ENCODE measurements around the gene UBR1. TPM values are rescaled to one million over a fixed set of nuclear protein-coding genes. Genes with fewer than 3 reads are reported as not detected.
"Not testable (repeated sequence)": the region's sequence is repeated elsewhere in the genome, so short reads cannot be mapped to it uniquely, and the experiment has no call there.

The UBR1 gene
- total RNA-seq, 2 experiments from 2014 or later = 42.6 to 45.9 TPM

DNA sequence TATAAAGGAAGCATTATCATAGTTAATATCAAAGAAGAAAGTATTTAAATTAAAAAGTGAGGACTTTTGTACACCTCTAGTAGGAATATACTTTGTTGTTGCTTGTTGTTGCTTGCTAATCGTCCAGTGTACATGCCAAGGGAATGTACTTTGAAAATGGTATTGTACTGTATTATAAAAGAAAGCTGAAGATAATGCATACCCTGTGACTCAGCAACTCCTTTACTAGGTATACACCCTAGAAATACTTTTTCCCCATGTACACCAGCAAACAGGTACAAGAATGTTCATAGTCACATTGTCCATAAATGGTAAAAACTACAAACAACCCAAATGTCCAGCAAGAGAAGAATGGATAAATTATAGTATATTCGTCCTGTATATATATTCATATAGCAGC is 197.3 kb downstream of the UBR1 start:
- Histone ChIP-seq H3K9me3 (ENCODE audit: control insufficient read depth in 1 of 2, insufficient read depth in 1 of 2, low read length in 2 of 2) (no peaks in the 10 kb centered on the region), H3K4me3 (ENCODE audit: low read length) (no peak overlapping the region), H3K27me3 (ENCODE audit: control insufficient read depth in 1 of 2, insufficient read depth in 2 of 2, low read length in 2 of 2) (no peaks in the 10 kb centered on the region), H3K36me3 (ENCODE audit: insufficient read depth, low read length) (no peaks in the 10 kb centered on the region), H3K4me1 (ENCODE audit: insufficient read depth, low read length) (no peaks in the 10 kb centered on the region), H3K27ac (ENCODE audit: low read depth in 1 of 2, low read length in 2 of 2) (no peak overlapping the region)
- no peak overlapping the region for H3K27ac Mint-ChIP-seq
- POLR2A ChIA-PET = no interaction called here
- TF ChIP-seq, protein P1, sequence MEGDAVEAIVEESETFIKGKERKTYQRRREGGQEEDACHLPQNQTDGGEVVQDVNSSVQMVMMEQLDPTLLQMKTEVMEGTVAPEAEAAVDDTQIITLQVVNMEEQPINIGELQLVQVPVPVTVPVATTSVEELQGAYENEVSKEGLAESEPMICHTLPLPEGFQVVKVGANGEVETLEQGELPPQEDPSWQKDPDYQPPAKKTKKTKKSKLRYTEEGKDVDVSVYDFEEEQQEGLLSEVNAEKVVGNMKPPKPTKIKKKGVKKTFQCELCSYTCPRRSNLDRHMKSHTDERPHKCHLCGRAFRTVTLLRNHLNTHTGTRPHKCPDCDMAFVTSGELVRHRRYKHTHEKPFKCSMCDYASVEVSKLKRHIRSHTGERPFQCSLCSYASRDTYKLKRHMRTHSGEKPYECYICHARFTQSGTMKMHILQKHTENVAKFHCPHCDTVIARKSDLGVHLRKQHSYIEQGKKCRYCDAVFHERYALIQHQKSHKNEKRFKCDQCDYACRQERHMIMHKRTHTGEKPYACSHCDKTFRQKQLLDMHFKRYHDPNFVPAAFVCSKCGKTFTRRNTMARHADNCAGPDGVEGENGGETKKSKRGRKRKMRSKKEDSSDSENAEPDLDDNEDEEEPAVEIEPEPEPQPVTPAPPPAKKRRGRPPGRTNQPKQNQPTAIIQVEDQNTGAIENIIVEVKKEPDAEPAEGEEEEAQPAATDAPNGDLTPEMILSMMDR (IDR thresholded peaks at IDR 0.05) = no peak
- no peak overlapping the region for H3K4me3 Mint-ChIP-seq
- H3K4me1 Mint-ChIP-seq (ENCODE audit: low read depth) = peaks cover 37% of the 10 kb centered on the region
- H3K36me3 Mint-ChIP-seq (ENCODE audit: low read depth) = peaks cover 4% of the 10 kb centered on the region
- intact Hi-C loops (cut with DNase I, micrococcal nuclease) = no loop called here
- CTCF ChIA-PET = interaction anchor here (0.9 kb wide), 1 partner anchor 16 kb away, joined by 4 read pairs; no protein-coding TSS in a partner anchor
- no peaks in the 10 kb centered on the region for H3K27me3 Mint-ChIP-seq
- DNase-seq = no peak
- H3K9me3 Mint-ChIP-seq = no peaks in the 10 kb centered on the region
- ATAC-seq (ENCODE audit: poor library complexity) = no peak

DNA sequence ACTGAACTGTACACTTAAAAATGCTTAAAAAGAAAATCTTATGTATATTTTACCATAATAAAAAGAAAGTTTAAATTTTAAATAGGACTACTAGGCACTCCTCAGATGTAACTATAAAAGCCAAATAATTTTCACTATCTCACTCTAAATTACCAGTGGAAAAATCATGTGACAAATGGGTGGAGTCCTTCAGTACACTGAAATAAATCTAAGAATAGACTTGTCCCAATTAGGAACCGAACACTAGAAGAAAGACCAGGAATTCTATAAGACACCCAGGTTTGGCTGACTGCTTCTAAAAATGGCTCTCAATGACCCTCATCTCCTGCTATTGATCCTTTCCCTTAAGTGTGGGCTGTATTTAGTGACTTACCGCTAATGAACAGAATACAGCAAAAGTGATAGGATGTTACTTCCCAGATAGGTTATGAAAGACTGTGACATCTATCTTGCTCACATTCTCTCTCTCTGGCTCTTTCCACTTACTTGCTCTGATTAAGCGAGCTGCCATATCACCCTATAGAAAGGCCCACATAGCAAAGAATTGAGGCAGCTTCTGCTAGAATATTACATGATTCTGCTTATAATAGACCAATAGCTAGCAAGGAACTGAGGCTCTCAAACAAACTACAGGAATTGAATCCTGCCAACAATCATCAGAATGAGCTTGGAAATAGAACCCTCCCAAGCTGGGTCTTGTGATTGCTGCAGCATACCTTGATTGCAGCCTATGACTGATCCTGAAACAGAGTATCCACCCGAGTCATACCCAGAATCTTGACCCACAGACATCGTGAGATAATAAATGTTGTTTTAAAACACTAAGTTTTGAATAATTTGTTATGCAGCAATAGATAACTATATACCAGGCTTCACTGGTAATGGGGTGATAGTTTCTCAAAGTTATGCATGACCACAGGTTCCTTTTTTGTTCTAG is 202.2 kb downstream of the UBR1 start:
- ATAC-seq (ENCODE audit: poor library complexity) (no peak), DNase-seq (no peak)
- Mint-ChIP-seq H3K9me3 (no peaks in the 10 kb centered on the region), H3K27me3 (no peaks in the 10 kb centered on the region), H3K27ac (no peak overlapping the region), H3K4me1 (ENCODE audit: low read depth) (peaks cover 18% of the 10 kb centered on the region), H3K4me3 (no peak overlapping the region), H3K36me3 (ENCODE audit: low read depth) (peaks cover 5% of the 10 kb centered on the region)
- TF ChIP-seq, protein P1 (IDR thresholded peaks at IDR 0.05) = no peak
- CTCF ChIA-PET = no interaction called here
- H3K9me3 ChIP-seq (ENCODE audit: control insufficient read depth in 1 of 2, insufficient read depth in 1 of 2, low read length in 2 of 2) = no peaks in the 10 kb centered on the region
- H3K36me3 ChIP-seq (ENCODE audit: insufficient read depth, low read length) = no peaks in the 10 kb centered on the region
- intact Hi-C loops (cut with DNase I, micrococcal nuclease) = loop anchor here in 1 of 2 experiments (5.0 kb wide), 1 partner anchor 1779 kb away; no protein-coding TSS in a partner anchor
- H3K27ac ChIP-seq (ENCODE audit: low read depth in 1 of 2, low read length in 2 of 2) = no peak overlapping the region
- no peaks in the 10 kb centered on the region for H3K4me1 ChIP-seq (ENCODE audit: insufficient read depth, low read length)
- H3K4me3 ChIP-seq (ENCODE audit: low read length) = no peak overlapping the region
- POLR2A ChIA-PET = interaction anchor here (0.6 kb wide), 1 partner anchor 178 kb away, joined by 3 read pairs; no protein-coding TSS in a partner anchor
- no peaks in the 10 kb centered on the region for H3K27me3 ChIP-seq (ENCODE audit: control insufficient read depth in 1 of 2, insufficient read depth in 2 of 2, low read length in 2 of 2)

DNA sequence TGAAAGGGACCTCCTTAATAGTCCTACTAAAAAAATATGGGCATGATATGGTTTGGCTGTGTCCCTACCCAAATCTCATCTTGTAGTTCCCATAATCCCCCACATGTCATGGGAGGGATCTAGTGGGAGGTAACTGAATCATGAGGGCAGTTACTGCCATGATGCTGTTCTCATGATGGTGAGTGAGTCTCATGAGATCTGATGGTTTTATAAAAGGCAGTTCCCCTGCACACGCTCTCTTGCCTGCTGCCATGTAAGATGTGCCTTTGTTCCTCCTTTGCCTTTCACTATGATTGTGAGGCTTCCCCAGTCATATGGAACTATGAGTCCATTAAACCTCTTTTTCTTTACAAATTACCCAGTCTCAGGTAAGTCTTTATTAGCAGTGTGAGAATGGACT is 211.9 kb downstream of the UBR1 start:
- H3K36me3 Mint-ChIP-seq (ENCODE audit: low read depth) = peaks cover 34% of the 10 kb centered on the region
- POLR2A ChIA-PET; CTCF ChIA-PET; H3K4me3 ChIP-seq (ENCODE audit: low read length); DNase-seq; H3K27me3 ChIP-seq (ENCODE audit: control insufficient read depth in 1 of 2, insufficient read depth in 2 of 2, low read length in 2 of 2); ATAC-seq (ENCODE audit: poor library complexity); H3K27ac ChIP-seq (ENCODE audit: low read depth in 1 of 2, low read length in 2 of 2); intact Hi-C loops (cut with DNase I, micrococcal nuclease); H3K36me3 ChIP-seq (ENCODE audit: insufficient read depth, low read length); H3K27ac Mint-ChIP-seq; H3K27me3 Mint-ChIP-seq; H3K4me1 Mint-ChIP-seq (ENCODE audit: low read depth); H3K4me3 Mint-ChIP-seq; H3K4me1 ChIP-seq (ENCODE audit: insufficient read depth, low read length); H3K9me3 Mint-ChIP-seq; H3K9me3 ChIP-seq (ENCODE audit: control insufficient read depth in 1 of 2, insufficient read depth in 1 of 2, low read length in 2 of 2): not testable (repeated sequence)

Other genes starting within 250 kb of the UBR1 start
- gene TTBK2, start 185.3 kb downstream of the UBR1 start, total RNA-seq = 10 to 100 TPM; 17.5 to 20.1 TPM
- 10 to 100 TPM; 17.5 to 22.5 TPM for gene TMEM62, start 27.5 kb upstream of the UBR1 start, total RNA-seq
- gene CCNDBP1, start 79.4 kb upstream of the UBR1 start, total RNA-seq = 100 to 1,000 TPM in 1 of 2 experiments, 10 to 100 TPM in 1; 92.3 to 103 TPM
- not detected for gene EPB42, start 115.0 kb upstream of the UBR1 start, total RNA-seq
- gene TGM5, start 160.9 kb upstream of the UBR1 start, total RNA-seq = not detected
- not detected for gene TGM7, start 196.2 kb upstream of the UBR1 start, total RNA-seq
- 1 to 10 TPM; 5.8 to 5.9 TPM for gene LCMT2, start 224.5 kb upstream of the UBR1 start, total RNA-seq